HG03066 (cell line): ENCODE data around the gene PCDH1.
A peak's percentile ranks its signal among the peaks of the same experiment; 100 is the strongest.

Experiments
- ATAC-seq: cut with Tn5 transposase; IDR thresholded peaks from one replicate; pipeline ENCODE4 v1.9.1; 2021; ENCODE audit warnings: low read depth; ENCODE audit not compliant: unreplicated experiment

Gene PCDH1

DNA sequence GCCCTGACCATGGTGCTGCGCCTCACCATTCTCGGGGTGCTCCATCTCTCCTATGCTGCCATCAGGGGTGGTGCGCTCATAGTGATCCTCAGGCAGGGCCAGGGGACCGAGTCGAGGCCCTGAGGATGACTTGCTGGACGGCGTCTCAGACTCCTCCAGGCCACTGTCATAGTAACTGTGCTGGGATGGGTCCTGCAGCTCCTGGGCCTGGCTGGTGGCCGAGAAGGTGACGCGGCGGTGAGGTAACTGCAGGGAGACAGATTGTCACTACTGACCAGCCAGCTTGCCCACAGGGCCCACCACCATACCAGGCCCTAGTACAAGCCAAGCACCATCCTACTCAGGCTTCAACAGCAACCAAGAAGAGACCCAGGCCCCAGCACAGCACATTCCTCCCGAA is 21.0 kb downstream of the PCDH1 start:
- no peak for ATAC-seq

DNA sequence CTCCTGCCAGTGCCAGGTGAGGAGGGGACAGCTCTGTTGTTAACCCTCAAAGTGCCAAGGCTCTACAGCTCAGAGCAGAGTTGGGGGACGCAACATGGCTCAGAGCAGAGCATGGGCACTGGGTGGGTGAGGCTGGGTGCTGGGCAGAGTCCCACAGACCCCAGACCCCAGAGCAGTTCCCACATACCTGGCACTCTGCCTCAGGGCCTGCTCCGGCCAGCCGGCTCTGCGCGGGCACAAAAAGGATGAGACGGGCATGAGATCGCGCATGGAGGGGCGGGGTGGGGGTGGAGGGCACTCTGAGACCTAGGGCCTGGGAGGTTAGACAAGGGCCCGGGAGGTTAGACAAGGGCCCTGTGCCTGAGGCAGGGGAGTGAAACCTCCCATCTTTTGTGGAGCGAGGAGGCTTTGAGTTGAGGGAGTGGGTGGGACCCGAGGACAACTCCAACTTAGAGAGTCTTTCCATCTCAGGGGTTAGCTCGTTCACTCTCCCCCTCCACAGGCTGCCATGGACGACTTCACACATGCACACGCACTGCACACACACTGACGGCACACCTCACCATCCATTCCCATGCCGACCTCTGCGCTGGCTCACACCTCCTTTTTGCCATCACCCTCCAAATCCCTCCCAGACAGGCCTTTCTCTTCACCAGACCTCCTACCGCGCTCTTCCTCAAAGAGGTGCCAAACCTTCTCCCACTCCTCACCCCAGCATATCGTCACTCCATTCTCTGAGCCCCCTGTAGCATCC is 22.0 kb downstream of the PCDH1 start:
- ATAC-seq = no peak

DNA sequence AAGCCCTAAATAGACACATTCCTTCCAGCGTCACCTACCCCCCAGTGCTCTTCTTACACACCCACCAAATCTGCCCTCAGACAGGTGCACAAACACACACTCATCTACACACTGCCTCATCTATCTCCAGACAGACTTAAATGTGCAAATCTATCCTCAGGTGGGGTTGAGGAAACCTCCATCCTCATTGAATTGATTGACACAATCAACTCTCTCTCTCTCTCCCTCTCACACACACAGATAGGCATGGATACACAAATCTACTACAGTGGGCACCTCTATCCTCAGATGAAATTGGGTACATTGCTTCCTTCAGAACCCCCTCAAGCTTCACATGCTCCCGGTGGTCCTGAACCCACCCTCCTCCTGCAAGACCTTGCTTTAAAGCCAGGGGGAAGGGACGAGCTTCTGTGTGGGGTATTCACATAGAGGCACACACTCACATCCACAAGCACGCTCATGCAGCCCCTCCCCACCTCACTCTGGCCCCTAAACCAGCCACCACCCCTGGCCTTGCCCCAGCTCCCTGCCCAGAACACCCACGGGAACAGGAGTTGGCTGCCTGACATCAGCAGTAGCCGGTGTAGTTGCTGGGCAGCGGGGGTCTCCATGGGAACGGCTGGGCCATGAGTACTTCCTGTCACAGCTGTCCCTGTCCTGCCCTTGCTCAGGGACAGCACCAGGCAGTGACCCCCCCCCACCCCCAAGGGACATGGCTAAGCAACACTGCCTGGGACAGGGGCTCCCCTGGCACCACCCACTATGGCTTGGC is 22.8 kb downstream of the PCDH1 start:
- no peak for ATAC-seq

DNA sequence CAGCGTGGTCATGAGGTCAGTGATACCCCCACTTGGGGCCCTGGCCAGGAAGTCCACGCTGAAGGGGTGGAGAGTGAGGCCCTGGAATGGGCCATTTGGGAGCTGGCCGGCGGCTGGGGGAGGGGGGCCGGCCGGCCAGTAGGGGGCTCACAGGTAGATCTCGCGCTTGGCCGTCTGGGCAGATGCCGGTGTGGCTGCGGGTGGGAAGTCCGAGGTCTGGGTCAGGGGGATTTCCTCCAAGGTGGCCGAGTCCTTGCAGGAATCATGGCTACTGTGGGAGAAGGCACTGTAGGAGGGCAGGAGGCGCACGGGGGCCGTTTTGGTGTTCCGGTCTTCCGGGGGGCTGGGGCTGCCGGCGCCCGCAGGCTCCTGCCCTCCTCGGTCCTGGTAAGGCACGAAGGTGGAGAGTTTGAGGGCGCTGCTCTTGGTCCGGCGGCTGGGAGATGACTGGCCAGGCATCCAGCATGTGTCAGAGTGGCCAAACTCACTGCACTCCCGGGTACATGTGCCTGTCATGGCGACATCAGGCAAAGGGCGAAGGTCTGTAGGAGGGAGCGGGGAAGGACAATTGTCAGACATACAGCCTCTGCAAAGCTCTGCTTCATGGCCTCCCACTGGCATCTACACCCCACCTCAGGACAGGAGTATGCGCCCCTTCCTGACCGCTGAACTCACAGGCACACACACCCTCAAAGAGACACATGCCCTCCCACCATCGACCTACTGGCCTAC is 24.1 kb downstream of the PCDH1 start:
- ATAC-seq = no peak

DNA sequence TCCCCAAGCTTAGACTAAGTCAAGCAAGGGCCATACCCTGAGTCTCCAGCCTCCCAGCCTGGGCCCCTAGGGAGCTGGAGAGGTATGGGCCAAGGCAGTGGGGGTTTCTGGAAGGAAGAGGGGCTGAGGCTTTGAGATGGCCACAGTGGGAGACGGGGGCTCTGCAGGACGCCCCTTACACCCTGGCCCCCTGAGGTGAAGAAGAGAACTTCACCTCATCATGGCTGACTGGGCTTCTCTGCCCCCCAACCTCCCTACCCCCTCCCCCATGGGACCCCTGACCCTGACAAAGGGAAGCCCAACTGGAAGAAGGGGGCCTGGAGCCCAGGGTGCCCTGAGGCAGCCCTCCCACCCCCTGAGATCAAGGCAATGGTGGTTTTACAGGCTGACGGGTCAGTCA is 25.8 kb downstream of the PCDH1 start:
- ATAC-seq = no peak

DNA sequence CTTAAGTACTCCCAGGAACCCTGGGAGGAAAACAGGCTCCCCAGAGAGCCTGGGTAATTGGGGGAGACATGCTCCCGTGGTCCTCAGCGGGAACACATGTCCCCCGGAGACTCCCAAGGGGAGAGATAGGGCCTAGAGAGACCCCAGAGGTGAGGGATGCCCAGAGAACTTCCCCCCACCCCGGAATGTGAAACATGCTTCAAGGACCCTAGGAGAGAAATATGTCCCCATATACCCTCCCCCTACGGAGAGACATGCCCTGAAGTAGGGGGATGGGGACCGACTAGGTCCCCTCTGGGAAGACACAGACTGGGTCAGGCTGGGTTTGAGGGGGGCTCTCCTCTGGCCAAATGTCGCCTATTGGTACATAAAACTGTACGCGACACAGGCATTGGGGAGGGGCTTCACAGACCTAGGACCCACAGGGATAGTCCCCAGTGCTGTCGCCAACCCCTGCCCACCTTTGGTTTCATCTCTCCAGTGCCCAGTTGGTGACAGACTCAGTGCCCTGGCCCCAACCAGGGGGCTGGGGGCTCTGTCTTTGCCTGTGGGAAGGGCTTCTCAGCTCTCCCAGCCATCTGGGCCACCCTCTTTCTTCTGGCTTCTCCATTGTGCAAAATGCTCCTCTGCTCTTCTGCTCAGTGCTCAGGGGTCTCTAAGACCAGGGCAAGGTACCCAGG is 26.9 kb downstream of the PCDH1 start:
- no peak for ATAC-seq

DNA sequence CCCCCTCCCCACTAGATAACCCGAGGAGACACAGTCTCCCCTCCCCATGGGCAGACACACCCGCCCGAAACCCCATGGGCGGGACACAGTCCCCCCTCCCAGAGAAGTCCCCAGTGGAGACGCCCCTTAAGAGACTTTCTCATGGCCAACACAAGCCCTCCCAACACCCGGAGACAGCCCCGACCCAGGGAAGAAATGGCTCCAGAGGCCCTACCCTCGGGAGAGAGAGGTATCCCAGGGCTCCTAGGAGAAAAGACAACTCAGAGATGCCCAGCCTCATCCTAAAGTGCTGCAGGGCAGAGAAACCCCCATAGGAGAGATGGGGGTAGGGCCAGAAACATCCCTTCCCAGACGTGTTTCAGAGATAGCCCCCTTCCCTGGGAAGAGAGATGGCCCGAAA is 27.4 kb downstream of the PCDH1 start:
- ATAC-seq = no peak

DNA sequence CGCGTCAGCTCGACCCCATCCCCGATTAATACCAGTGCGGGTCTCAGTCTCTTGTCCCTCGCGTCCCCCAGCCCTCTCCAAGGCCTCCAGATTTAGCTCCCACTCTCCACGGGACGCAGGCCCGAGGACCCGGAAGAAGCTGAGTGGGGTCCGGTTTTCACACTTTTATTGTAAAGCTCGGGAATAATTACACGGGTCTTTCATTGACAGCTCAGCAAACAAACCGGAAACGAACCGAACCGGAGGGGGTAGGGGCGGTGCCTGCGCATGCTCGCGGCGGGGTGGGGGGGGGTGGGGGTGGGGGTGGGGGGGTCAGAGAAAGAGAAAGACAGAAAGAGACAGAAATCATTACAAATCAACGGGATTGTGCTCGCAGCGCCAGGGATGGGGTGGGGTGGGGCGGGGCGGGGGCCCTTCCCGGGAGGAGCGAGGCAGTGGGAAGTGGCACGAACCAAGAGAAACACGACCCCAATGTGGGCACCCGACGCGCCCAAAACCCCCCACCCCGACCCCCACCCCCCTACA is 27.9 kb downstream of the PCDH1 start:
- no peak for ATAC-seq

DNA sequence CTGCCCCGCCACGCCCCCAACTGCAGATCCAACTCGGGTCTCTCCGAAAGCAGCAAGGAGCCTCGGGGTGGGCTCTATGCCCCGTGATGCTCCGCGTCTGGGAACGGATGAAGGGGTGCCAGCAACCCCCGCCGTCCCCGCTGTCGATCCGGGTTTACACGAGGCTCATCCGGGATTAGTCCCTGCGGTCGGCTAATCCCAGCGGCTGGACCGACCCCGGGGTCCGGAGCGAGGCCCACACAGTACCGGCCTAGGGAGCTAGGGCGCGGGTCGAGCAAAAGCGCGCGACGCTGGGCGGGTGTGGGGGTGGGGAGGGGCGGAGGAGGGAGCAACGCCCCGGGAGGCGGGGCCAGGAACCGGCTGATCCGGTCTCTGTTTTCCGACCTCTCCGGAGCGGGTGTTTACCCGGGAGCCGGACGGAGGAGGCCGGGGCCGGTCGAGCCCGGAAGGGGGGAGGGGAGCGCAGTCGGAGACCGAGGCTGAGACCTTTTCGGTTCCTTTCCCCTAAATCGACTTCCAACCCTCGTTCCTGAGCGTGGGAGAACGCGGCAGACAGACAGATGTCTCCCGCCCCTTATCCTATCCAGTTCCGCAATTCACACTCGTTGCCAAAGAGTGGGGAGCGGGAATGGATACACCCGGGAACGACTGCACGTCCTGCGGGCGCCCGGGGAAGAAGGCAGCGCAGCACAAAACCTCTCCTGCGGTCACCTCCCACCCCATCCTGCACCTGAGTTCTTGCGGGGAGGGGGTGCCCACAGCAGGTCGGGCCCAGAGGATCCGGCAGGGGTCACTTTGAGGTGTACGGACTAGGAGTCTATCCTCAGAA is 28.6 kb downstream of the PCDH1 start:
- peak; percentile 78 for ATAC-seq

DNA sequence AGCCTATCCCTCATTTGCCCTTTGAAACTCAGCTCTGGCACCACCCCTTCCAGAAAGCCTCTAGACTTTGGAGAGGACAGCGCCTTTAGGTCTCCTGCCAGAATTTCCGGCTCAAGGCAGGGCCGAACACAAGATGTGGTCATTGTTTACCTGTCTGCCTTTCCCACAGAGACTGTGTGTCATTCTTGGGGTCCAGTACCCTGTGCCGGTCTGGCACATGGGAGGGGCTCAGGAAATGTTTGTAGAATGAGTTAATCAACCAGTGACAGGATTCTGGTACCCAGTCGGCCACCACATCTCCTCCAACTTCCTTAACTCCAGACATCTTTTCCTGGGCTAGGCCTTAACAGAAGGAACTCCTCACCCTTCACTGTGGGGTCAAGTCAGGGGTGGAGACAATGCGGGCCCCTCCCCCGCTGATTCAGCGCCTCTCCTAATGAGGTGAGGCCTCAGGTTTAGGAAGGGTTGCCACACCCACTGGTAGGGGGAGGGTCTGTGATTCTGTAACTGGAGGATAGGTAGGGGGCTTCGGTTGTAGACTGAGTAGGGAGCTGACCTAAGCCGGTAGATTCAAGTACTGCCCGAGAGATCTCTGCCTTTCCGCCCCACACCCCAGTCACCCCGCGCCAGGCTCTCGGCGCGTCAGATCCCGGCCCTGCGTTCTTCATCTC is 29.3 kb downstream of the PCDH1 start:
- peak; percentile 23 for ATAC-seq

DNA sequence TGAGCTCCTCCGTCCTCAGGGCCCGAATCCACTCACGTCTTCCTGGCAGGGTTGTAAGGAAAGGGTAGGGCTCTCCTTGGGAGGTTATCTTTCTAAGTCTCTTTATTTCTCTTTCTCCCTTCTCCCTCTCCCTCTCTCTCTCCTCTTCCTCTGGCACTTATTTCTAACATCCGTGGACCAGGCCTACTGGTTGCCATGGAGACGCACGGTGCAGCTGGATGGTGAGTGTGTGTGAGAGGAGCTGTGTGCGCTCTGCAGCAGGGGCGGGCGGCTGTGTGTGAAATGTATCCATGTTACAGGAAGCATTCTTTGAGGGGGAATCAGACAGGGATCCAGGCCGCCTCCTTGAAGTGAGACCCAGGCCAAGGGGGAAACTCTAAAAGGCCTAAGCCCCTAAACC is 32.2 kb downstream of the PCDH1 start:
- ATAC-seq = no peak

DNA sequence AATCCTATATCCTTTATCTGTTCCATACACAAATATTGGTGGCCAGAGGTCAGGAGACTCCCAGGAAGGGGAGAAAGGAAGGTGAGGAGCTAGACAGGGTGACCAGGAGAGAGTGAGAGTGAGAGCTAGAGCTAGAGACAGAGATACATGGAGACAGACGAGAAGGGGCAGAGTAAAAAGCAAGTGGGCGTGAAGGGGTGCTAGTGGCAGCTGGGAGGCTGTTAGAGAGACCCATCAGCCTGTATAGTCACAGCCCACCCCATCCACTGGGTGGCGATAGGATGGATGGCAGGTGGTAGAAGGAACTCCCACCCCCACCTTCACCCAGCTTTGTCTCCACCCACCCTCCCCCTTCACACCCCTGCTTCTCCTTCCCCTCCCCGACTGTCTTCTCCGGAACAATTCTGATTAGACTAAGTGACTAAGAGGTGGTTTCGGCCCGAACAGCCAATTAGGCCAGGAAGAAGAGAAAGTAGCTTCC is 32.8 kb downstream of the PCDH1 start:
- ATAC-seq = no peak

DNA sequence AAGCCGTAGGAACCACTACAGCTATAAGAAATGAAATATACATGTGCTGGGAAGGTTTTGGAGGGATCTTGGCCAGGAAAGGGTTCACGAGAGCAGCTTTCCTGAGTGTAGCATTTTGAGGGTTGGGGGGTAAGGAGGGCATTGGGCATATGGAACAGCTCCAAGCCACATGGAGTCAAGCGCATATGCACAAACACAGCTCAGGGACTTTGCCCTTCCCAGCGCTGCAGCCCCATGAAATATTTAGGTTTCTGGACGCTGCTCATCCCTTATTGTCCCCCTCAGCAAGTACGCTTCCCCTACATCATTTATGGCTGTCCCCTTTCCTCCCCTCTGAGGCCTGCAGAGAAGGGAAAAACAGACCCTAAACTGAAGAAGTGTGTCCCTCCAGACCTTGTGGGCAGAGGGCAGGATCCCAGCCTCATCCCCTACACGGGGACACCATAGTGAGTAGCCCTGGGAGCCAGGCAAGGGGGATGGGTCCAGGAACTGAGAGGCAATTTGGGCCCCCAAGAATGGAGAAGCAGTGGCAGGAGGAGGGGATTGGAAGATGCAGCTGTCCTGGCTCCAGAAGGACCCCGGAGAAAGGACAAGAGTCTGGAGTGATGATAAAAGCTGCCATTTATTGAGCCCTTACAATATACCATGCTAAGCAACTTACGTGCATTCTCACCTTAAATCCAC is 33.7 kb downstream of the PCDH1 start:
- no peak for ATAC-seq

DNA sequence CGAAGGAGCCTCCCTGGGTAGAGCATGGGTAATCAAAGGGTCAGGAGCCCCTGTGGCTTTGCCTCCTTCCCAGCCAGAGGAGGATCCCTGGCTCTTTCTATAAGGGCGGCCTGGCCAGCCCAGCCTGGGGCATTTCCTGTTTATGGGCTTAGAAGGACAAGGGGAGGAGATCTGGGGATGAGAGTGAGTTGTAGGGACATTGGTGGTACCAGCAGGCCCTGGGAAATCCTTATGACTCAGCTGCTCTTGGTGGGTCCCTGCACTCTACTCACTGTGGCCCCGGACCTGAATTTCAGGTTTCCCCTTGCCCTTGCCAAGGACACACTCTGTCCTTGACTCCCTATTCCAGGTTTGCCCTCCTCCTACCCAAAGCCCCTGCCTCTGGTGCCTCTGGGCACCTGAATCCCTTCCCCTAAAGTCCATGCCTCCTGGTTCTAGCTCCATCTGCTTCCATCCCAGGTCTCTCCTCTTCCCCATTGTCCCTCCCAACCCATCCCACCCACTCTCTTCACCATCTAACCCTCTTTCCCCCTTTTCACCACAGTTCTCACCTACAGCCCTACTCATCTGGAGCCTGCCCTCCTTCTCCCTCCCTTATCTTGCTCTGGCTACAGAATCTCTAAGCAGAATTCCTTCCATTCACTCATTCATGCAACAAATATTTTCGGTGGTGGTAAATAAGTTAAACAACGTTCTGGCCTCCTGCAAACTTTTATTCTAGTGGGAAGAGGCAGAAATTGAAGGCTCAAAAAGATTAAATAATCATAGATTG is 34.9 kb downstream of the PCDH1 start:
- no peak for ATAC-seq

DNA sequence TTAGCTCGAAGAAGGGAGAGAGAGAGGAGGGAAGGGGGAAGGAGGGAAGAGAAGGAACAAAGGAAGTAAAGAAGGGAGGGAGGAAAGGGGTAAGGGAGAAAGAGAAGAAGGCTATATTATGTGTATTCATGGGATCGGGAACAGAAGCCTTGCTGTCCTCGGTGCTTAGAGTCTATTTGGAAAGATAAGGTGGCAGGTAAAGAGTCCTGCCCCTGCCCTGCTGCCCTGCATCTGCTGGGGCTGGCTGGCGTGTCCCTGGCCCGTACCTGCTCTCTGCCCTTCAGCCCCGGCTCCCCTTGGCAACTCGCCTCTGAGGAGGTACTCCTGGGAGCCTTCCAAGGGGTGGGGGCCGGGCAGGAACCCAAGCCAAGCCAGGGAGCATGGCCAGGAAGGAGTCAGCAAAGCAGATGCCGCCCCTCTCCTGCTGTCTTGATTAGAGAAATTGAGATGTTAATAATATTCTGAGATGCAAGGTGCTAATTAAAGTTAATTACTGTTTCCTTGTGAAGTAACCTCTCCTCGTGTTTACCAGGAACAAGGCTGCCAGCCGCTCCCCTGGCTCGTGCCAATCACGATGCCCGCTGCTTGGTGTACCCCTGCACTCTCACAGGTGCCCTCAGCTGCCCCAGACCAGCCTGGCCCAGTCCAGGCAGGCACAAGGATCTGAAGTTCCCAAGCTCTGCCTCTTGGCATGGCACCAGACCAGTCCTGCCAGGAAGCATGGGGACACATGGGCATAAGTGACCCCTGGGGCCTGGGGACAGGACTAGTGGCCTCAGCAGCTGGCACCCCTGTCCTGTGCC is 36.6 kb downstream of the PCDH1 start:
- ATAC-seq = no peak

DNA sequence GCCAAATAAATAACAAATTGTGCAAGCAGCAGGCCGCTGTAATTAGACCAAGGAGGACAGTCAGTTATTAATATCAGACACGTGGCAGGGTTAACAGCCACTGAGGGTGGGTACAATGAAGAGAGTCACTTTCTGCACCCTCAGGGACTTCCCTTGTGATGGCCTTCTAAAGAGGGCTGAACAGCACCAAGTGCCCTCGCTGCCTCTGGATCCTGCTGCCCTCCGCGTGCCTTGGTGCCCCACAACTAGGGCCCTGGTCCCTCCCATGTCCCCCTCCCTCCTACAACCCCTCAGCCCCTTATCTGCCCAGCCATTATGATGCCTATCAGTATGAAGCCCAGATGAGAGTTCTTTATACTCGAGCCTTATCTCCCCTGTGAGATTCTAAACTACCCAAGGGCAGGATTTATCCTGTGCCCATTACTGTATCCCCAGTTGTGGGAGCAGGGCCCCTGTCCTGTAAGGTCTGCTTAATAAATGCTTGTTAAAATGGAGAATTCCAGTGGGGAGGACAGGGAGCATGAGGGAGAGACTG is 37.3 kb downstream of the PCDH1 start:
- no peak for ATAC-seq
